GM23338 (cell line): ENCODE data around the gene RER1. TPM values are rescaled to one million over a fixed set of nuclear protein-coding genes. Genes with fewer than 3 reads are reported as not detected.

Experiments
- ATAC-seq: fragments of 200-7000 bp; cut with Tn5 transposase; 3 replicates; pipeline ENCODE4 v1.9.1; 2020
- DNase-seq: peaks from one replicate; pipeline ENCODE4 v3.0.0-alpha.2; 2015; ENCODE audit warnings: low spot score
- H2AFZ ChIP-seq: fragments of 200-600 bp; sonication (generic); 2 replicates; pipeline ENCODE4 v1.8.0; 2016; ENCODE audit warnings: antibody characterized with exemption, mild to moderate bottlenecking, moderate library complexity
- H3F3A ChIP-seq: fragments of 200-600 bp; sonication (generic); replicated peaks from 2 replicates; pipeline ENCODE4 v1.8.0; 2017; ENCODE audit warnings: antibody characterized with exemption, mixed run types, low read depth
- H3K27ac ChIP-seq: fragments of 200-600 bp; sonication (generic); 2 replicates; pipeline ENCODE4 v1.6.1; 2016; ENCODE audit warnings: low read depth
- H3K27me3 ChIP-seq: fragments of 200-600 bp; sonication (generic); 2 replicates; pipeline ENCODE4 v1.8.0; 2016; ENCODE audit warnings: mild to moderate bottlenecking, mixed run types, moderate library complexity; ENCODE audit not compliant: insufficient read depth
- H3K36me3 ChIP-seq: fragments of 200-600 bp; sonication (generic); 2 replicates; pipeline ENCODE4 v1.8.0; 2016; ENCODE audit warnings: mild to moderate bottlenecking; ENCODE audit not compliant: insufficient read depth
- H3K4me1 ChIP-seq: fragments of 200-600 bp; sonication (generic); 2 replicates; pipeline ENCODE4 v1.8.0; 2016; ENCODE audit warnings: mild to moderate bottlenecking, moderate library complexity; ENCODE audit not compliant: insufficient read depth
- H3K4me2 ChIP-seq: fragments of 200-600 bp; sonication (generic); 2 replicates; pipeline ENCODE4 v1.7.1; 2017; ENCODE audit warnings: mixed run types
- H3K4me3 ChIP-seq: fragments of 200-600 bp; sonication (generic); 2 replicates; pipeline ENCODE4 v1.6.1; 2016; ENCODE audit warnings: mixed run types
- H3K79me2 ChIP-seq: fragments of 200-600 bp; sonication (generic); replicated peaks from 2 replicates; pipeline ENCODE4 v1.8.0; 2017; ENCODE audit warnings: mild to moderate bottlenecking; ENCODE audit not compliant: insufficient read depth
- H3K9me2 ChIP-seq: fragments of 200-600 bp; sonication (generic); 2 replicates; pipeline ENCODE4 v1.8.0; 2017; ENCODE audit not compliant: insufficient read depth
- H4K20me1 ChIP-seq: fragments of 200-600 bp; sonication (generic); replicated peaks from 2 replicates; pipeline ENCODE4 v1.8.0; 2017; ENCODE audit warnings: mild to moderate bottlenecking; ENCODE audit not compliant: insufficient read depth
- H3K27ac Mint-ChIP-seq: 2 replicates; pipeline ENCODE4 v1.8.0; 2020; ENCODE audit warnings: inconsistent platforms, mild to moderate bottlenecking, moderate library complexity, mixed read lengths
- H3K27me3 Mint-ChIP-seq: 3 replicates; pipeline ENCODE4 v1.8.0; 2022; ENCODE audit warnings: low read depth, mild to moderate bottlenecking, moderate library complexity, mixed read lengths, inconsistent platforms; ENCODE audit not compliant: insufficient read depth, poor library complexity
- H3K36me3 Mint-ChIP-seq: 3 replicates; pipeline ENCODE4 v1.8.0; 2021; ENCODE audit warnings: low read depth, mild to moderate bottlenecking, inconsistent platforms, moderate library complexity, mixed read lengths
- H3K4me1 Mint-ChIP-seq: 3 replicates; pipeline ENCODE4 v1.8.0; 2020; ENCODE audit warnings: mild to moderate bottlenecking, inconsistent platforms, mixed read lengths
- H3K4me3 Mint-ChIP-seq: 3 replicates; pipeline ENCODE4 v1.8.0; 2021; ENCODE audit warnings: moderate library complexity, mild to moderate bottlenecking, inconsistent platforms, mixed read lengths
- H3K9me3 Mint-ChIP-seq: 3 replicates; pipeline ENCODE4 v1.8.0; 2020; ENCODE audit warnings: moderate library complexity, mild to moderate bottlenecking, inconsistent platforms, mixed read lengths
- CREB1 ChIP-seq: fragments of 250-450 bp; sonication (Bioruptor Pico); IDR thresholded peaks from 2 replicates; pipeline ENCODE4 v1.5.0; 2020; ENCODE audit warnings: low read depth, mild to moderate bottlenecking, moderate library complexity
- ETS1 ChIP-seq: IDR thresholded peaks from 2 replicates; pipeline ENCODE4 v1.6.1; 2016; ENCODE audit warnings: antibody characterized with exemption
- EZH2 ChIP-seq: fragments of 200-600 bp; sonication (generic); IDR thresholded peaks from one replicate; pipeline ENCODE4 v1.8.0; 2017; ENCODE audit warnings: antibody characterized with exemption, mild to moderate bottlenecking, low read depth; ENCODE audit not compliant: unreplicated experiment
- JUNB ChIP-seq: IDR thresholded peaks from one replicate; pipeline ENCODE4 v1.6.1; 2016; ENCODE audit warnings: antibody characterized with exemption; ENCODE audit not compliant: unreplicated experiment
- NANOG ChIP-seq: IDR thresholded peaks from 2 replicates; pipeline ENCODE4 v1.6.1; 2016; ENCODE audit warnings: antibody characterized with exemption, borderline replicate concordance
- POLR2AphosphoS5 ChIP-seq: IDR thresholded peaks from 2 replicates; pipeline ENCODE4 v1.6.1; 2016; ENCODE audit warnings: antibody characterized with exemption, low read depth
- STAT1 ChIP-seq: IDR thresholded peaks from one replicate; pipeline ENCODE4 v1.6.1; 2016; ENCODE audit warnings: antibody characterized with exemption; ENCODE audit not compliant: unreplicated experiment
- ZNF114 ChIP-seq: fragments of 250-450 bp; sonication (Bioruptor Pico); IDR thresholded peaks from 2 replicates; pipeline ENCODE4 v1.5.0; 2020; ENCODE audit warnings: mild to moderate bottlenecking, moderate library complexity
- ZNF462 ChIP-seq: fragments of 250-450 bp; sonication (Bioruptor Pico); IDR thresholded peaks from 2 replicates; pipeline ENCODE4 v1.5.0; 2020; ENCODE audit warnings: mild to moderate bottlenecking, moderate library complexity
- polyA plus RNA-seq: library from polyadenylated mRNA; unstranded; fragments of >200 nt; fragmentation: Nextera tagmentation; extraction: Ambion mirVana; gene quantifications from 2 replicates; pipeline ENCODE4 v1.2.1, GENCODE V29; 2016
- total RNA-seq: library from RNA; depleted of rRNA; stranded (reverse); fragments of >200 nt; shearing (Covaris generic); gene quantifications from 2 replicates; pipeline ENCODE4 v1.2.3, GENCODE V29; 2014

The RER1 gene
- total and polyA plus RNA-seq, 2 experiments from 2014 or later = 58.4 to 99.5 TPM

- Histone ChIP-seq H3K4me3 (no peak overlapping the region), H4K20me1 (no peaks in the 10 kb centered on the region), H3K27ac (no peak overlapping the region), H3K79me2 (no peaks in the 10 kb centered on the region), H3F3A (0 out of 2 replicates have a peak, but pooled peaks cover under 1% of the 10 kb centered on the region), H2AFZ (no peak overlapping the region), H3K9me2 (no peaks in the 10 kb centered on the region), H3K4me2 (no peak overlapping the region), H3K36me3 (no peaks in the 10 kb centered on the region), H3K27me3 (no peaks in the 10 kb centered on the region), H3K4me1 (no peaks in the 10 kb centered on the region)
- no peak overlapping the region for H3K27ac Mint-ChIP-seq
- ATAC-seq = peak; percentile 36
- peaks cover 5% of the 10 kb centered on the region; the same call in 1 of the 3 replicates for H3K4me1 Mint-ChIP-seq
- TF ChIP-seq EZH2 (no peak), POLR2AphosphoS5 (no peak), JUNB (no peak), NANOG (no peak), STAT1 (no peak), ZNF462 (no peak), ZNF114 (CRISPR knock-in tag) (no peak), CREB1 (CRISPR knock-in tag) (no peak), ETS1 (no peak)
- DNase-seq = no peak
- peaks cover 11% of the 10 kb centered on the region for H3K27me3 Mint-ChIP-seq
- no peaks in the 10 kb centered on the region; the same call in 2 of the 3 replicates for H3K36me3 Mint-ChIP-seq
- H3K4me3 Mint-ChIP-seq = no peak overlapping the region
- H3K9me3 Mint-ChIP-seq = peaks cover under 1% of the 10 kb centered on the region; the same call in 1 of the 3 replicates
These were observed 47.4 kb upstream of the RER1 start for GRCh38 chr1:2344121-2344681.
